HCEC 1CT (cell line): Measurements from ENCODE around the gene FHAD1.

Experiments used
- DNase-seq: peaks from one replicate; pipeline ENCODE4 v3.0.0-alpha.2; 2017

Gene FHAD1

GRCh38 chr1:15218287-15219279, 28.4 kb upstream of the FHAD1 start:
- DNase-seq: no peak

GRCh38 chr1:15219280-15220023, 27.6 kb upstream of the FHAD1 start:
- no peak for DNase-seq

GRCh38 chr1:15220024-15220392, 27.0 kb upstream of the FHAD1 start:
- no peak for DNase-seq

GRCh38 chr1:15220825-15221431, 26.1 kb upstream of the FHAD1 start:
- no peak for DNase-seq

- DNase-seq: no peak
These were observed 24.2 kb upstream of the FHAD1 start for GRCh38 chr1:15222653-15223303.

- DNase-seq: no peak
These were observed 22.7 kb upstream of the FHAD1 start for GRCh38 chr1:15224259-15224869.

- no peak for DNase-seq
These were observed 22.0 kb upstream of the FHAD1 start for GRCh38 chr1:15224974-15225373.

- DNase-seq: no peak
These were observed 21.6 kb upstream of the FHAD1 start for GRCh38 chr1:15225461-15225860.

GRCh38 chr1:15226388-15227255, 20.4 kb upstream of the FHAD1 start:
- no peak for DNase-seq

GRCh38 chr1:15229707-15230131, 17.3 kb upstream of the FHAD1 start:
- no peak for DNase-seq

GRCh38 chr1:15231714-15232201, 15.3 kb upstream of the FHAD1 start:
- DNase-seq: no peak

GRCh38 chr1:15233689-15234088, 13.3 kb upstream of the FHAD1 start:
- no peak for DNase-seq

GRCh38 chr1:15236321-15236721, 10.7 kb upstream of the FHAD1 start:
- DNase-seq: no peak

- DNase-seq: no peak
These were observed 10.3 kb upstream of the FHAD1 start for GRCh38 chr1:15236746-15237145.

GRCh38 chr1:15238789-15239188, 8.2 kb upstream of the FHAD1 start:
- no peak for DNase-seq

- no peak for DNase-seq
These were observed 4.3 kb upstream of the FHAD1 start for GRCh38 chr1:15242766-15243165.

GRCh38 chr1:15243275-15244043, 3.6 kb upstream of the FHAD1 start:
- DNase-seq: no peak

GRCh38 chr1:15244813-15245212, 2.2 kb upstream of the FHAD1 start:
- DNase-seq: no peak

- DNase-seq: peak; percentile 56
These were observed 1.2 kb upstream of the FHAD1 start for GRCh38 chr1:15245593-15246360.

- no peak for DNase-seq
These were observed 1.2 kb downstream of the FHAD1 start for GRCh38 chr1:15248216-15248615.
